K562 (cell line): ENCODE results near the gene SLC22A23. TPM values are rescaled to one million over a fixed set of nuclear protein-coding genes. Genes with fewer than 3 reads are reported as not detected.

ENCODE experiments used
- RNF219 ChIP-seq: fragments of 250-450 bp; sonication (Bioruptor Pico); IDR thresholded peaks from 2 replicates; pipeline ENCODE4 v1.5.0; 2022; ENCODE audit warnings: mild to moderate bottlenecking
- SMAD1 ChIP-seq: fragments of 150-350 bp; IDR thresholded peaks from 2 replicates; pipeline ENCODE4 v1.6.1; 2014; ENCODE audit warnings: low read length, low read depth; ENCODE audit not compliant: partially characterized antibody
- polyA plus RNA-seq, 8 experiments: library from polyadenylated mRNA; depleted of rRNA in 4 of 8; stranded (reverse) in 5 of 8; unstranded in 3 of 8; fragments of >200 nt; fragmentation: Nextera tagmentation in 2 of 8; fragmentation: Illumina TruSeq in 1 of 8; extraction: Ambion mirVana in 2 of 8; extraction: Trizol in 1 of 8; gene quantifications; 2 replicates each; pipeline versions ENCODE4 v1.2.1 to v1.2.3, GENCODE V29; 2011 to 2014; ENCODE audit warnings: inconsistent platforms in 1 of 8, missing spikeins in 1 of 8
- total RNA-seq, 7 experiments: library from RNA; depleted of rRNA in 6 of 7; stranded (reverse); fragments of >200 nt in 6 of 7; fragmentation: Illumina TruSeq in 2 of 7; extraction: Trizol in 2 of 7; gene quantifications; 2 replicates each; pipeline versions ENCODE4 v1.2.1 to v1.2.3, GENCODE V29; 2011 to 2021; ENCODE audit warnings: low replicate concordance in 1 of 7
- TF ChIP-seq, protein P1 (sequence below): fragments of 450-650 bp; formaldehyde crosslinking; IDR thresholded peaks from 2 replicates; pipeline ENCODE4 v1.4.0; 2020; ENCODE audit warnings: mild to moderate bottlenecking, moderate library complexity
- TF ChIP-seq, protein P2 (sequence below), 2 experiments: fragments of 450-650 bp; IDR thresholded peaks; 2 replicates each; pipeline ENCODE4 v1.6.1; 2018; ENCODE audit warnings: mild to moderate bottlenecking in 2 of 2, low read depth in 1 of 2; ENCODE audit not compliant: partially characterized antibody in 2 of 2

Gene SLC22A23
- total and polyA plus RNA-seq, 9 of the 15 experiments (the other 6 are each of a cell fraction or from before 2014, with no cell fraction given) = 0.30 to 8.7 (median 2.5) TPM

GRCh38 chr6:3421791-3422434 lies 34.9 kb downstream of the SLC22A23 start (continued):
- TF ChIP-seq, protein P1, sequence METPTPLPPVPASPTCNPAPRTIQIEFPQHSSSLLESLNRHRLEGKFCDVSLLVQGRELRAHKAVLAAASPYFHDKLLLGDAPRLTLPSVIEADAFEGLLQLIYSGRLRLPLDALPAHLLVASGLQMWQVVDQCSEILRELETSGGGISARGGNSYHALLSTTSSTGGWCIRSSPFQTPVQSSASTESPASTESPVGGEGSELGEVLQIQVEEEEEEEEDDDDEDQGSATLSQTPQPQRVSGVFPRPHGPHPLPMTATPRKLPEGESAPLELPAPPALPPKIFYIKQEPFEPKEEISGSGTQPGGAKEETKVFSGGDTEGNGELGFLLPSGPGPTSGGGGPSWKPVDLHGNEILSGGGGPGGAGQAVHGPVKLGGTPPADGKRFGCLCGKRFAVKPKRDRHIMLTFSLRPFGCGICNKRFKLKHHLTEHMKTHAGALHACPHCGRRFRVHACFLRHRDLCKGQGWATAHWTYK (CRISPR knock-in tag) = no peak
- TF ChIP-seq, protein P2, sequence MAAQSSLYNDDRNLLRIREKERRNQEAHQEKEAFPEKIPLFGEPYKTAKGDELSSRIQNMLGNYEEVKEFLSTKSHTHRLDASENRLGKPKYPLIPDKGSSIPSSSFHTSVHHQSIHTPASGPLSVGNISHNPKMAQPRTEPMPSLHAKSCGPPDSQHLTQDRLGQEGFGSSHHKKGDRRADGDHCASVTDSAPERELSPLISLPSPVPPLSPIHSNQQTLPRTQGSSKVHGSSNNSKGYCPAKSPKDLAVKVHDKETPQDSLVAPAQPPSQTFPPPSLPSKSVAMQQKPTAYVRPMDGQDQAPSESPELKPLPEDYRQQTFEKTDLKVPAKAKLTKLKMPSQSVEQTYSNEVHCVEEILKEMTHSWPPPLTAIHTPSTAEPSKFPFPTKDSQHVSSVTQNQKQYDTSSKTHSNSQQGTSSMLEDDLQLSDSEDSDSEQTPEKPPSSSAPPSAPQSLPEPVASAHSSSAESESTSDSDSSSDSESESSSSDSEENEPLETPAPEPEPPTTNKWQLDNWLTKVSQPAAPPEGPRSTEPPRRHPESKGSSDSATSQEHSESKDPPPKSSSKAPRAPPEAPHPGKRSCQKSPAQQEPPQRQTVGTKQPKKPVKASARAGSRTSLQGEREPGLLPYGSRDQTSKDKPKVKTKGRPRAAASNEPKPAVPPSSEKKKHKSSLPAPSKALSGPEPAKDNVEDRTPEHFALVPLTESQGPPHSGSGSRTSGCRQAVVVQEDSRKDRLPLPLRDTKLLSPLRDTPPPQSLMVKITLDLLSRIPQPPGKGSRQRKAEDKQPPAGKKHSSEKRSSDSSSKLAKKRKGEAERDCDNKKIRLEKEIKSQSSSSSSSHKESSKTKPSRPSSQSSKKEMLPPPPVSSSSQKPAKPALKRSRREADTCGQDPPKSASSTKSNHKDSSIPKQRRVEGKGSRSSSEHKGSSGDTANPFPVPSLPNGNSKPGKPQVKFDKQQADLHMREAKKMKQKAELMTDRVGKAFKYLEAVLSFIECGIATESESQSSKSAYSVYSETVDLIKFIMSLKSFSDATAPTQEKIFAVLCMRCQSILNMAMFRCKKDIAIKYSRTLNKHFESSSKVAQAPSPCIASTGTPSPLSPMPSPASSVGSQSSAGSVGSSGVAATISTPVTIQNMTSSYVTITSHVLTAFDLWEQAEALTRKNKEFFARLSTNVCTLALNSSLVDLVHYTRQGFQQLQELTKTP (IDR thresholded peaks at IDR 0.05; ENCODE audit: low read depth in 1 of 2, partially characterized antibody in 2 of 2) = no peak
- TF ChIP-seq SMAD1 (no peak), RNF219 (CRISPR knock-in tag) (no peak)
